COLO668 (cell line): ENCODE results near the gene TBX5.
"Not testable (repeated sequence)": the region's sequence is repeated elsewhere in the genome, so short reads cannot be mapped to it uniquely, and the experiment has no call there.

Experiments used
- DNase-seq: peaks from one replicate; lab custom pipeline; 2025; ENCODE audit not compliant: unreplicated experiment; lab: John Stamatoyannopoulos, UW

TBX5 gene

DNA sequence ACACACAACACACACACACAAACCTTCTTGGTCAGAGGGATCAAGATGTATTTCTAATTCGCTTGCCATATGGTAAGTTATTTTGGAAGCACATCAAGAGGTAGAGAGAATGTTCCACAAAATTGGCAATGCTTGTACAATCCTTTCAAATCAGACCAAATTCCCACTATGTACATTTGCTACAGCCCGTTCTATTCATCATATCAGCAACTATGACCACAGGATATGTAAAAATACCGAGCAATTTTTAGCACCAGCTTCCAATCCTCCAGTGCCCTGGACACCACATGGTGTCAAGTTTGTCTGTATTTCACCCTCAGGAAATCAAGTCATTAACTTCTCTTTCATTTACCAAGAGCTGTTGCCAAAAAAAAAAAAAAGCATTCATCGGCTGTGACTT lies 21.2 kb downstream of the TBX5 start:
- DNase-seq: no peak

DNA sequence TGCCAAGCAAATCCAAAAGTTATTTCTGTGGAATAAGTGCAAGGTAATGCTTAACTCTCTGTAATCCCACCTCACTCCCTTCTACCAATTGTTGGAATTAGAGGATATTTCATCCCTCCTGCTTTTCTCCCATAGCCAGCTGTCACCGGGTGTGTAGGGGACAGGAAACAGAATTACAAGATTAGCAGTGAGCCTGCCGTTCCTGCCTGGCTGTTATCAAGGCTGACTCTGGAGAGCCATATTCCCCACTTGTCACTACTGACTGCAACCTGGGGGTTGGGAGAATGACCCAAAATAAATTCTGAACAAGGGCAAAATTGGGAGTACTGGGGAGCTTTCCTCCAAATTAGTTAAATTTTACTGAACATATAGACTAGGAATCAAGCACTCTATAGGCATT lies 24.8 kb downstream of the TBX5 start:
- no peak for DNase-seq

DNA sequence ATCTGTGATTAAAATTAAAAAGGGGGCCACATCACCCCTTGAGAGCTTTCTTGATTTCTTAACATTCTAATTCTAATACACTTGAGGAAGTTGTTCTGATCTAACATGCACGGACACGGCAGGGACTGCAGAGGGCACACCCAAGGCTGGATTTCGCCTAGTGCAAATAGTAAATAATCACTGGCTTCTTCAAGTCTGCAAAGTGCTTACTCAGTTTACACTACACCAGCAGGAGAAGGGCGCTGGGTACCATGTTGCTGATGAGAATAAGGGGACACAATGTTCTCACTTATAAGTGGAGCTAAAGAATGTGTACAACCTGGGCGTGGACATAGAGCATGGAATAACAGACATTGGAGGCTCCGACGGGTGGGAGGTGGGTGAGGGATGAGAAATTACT lies 34.2 kb downstream of the TBX5 start:
- no peak for DNase-seq

DNA sequence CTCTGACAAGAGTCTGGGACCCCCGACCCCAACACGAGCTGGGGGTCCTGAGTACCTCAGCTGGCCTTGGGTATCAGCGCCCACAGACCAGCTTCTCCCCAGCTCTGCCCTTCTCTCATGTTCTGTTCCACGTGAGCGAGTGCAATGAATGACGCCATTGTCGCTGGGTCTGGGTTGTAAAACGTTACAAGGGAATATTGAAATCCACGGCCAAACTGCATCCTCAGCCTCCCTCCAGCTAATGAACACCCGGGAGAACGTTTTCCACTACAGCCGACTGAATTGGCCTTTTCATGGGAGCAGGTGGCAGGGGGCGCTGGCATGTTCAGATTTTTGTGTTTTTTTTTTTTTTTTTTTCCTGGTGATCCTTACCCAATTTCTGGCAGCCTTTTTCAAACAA lies 34.7 kb downstream of the TBX5 start:
- no peak for DNase-seq

DNA sequence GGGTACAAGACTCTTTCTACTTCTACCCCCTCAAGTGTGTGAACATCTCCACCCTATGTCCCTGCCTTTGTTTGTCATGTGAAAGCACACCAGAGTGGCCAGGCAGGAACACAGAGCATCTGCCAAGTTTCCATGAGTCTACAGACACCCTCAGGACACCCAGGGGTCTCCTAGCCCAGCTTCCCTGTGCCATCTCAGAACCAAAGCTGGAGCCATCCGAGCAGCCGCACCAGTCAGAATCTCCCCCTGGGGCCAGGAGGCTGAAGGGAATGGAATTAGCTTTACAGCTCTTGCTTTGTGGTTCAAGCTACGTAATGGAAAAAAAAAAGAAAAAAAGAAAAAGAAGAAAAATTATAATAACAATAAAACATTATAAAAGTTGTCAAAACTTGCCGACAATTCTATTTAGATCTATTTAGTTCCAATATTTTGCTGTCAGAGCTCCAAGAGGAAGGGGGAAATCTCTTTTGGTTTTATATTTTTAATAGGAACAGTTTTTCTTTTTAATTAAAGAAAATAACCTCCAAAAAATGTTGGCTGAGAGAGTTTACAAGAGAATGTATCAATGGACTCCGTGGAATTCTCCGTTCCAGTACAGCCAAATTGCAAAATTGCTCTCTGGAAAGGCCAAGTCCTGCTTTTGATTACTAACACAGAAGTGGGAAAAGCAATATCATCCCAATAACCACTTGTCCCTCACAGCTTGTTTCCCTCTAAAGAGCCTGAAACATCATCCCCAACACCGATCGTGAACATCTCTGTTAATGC lies 37.1 kb downstream of the TBX5 start:
- DNase-seq: no peak

DNA sequence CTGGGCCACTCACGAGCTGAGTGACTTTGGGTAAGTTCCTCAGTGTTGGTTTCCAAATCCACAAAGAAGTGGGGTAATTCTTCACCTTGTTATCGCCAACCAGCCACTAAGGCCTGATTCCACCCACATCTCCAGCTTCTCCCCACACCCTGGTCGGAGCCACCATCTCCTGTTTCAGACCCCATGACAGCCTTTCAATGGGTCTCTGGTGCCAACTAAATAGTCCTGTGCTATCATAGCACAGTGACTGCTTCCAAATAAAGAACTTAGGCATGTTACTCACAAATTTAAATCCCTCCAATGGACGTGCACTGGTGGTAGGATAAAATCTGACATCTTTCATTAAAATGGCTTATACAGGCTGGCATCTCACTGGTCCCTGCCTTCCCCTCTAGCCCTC lies 44.0 kb downstream of the TBX5 start:
- DNase-seq: no peak

DNA sequence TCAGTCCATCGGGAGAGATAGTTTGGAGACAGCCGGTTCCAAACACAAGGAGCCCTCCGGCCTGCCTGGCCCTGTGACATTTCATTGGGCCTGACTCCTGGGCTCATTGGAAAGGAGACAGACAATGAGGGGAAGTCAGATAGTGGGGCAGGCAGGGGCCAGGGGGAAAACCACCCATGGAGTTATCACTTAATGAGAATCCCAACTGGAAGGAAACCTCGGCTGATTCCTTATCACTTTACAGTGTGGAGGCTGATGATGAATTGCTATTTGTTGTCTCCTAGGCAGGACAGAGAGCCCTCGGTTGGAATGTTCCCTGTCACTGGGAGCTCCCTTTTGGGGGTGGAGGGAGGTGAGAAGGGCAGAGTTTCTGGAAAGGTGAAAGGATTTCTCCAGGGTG lies 44.4 kb downstream of the TBX5 start:
- no peak for DNase-seq

DNA sequence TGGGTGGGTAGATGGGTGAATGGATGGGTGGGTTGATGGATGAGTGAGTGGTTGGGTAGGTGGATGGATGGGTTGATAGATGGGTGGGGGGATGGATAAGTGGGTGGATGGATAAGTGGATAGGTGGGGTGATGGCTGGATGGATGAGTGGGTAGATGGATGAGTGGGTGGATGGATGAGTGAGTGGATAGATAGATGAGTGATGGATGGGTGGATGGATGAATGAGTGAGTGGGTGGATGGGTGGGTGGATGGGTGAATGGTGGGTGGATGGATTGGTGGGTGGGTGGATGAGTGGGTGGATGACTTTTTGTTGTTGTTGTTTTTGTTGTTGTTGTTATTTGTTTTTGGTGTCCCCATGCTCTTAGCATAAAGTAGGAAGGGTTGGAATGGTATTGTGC lies 45.5 kb downstream of the TBX5 start:
- no peak for DNase-seq

DNA sequence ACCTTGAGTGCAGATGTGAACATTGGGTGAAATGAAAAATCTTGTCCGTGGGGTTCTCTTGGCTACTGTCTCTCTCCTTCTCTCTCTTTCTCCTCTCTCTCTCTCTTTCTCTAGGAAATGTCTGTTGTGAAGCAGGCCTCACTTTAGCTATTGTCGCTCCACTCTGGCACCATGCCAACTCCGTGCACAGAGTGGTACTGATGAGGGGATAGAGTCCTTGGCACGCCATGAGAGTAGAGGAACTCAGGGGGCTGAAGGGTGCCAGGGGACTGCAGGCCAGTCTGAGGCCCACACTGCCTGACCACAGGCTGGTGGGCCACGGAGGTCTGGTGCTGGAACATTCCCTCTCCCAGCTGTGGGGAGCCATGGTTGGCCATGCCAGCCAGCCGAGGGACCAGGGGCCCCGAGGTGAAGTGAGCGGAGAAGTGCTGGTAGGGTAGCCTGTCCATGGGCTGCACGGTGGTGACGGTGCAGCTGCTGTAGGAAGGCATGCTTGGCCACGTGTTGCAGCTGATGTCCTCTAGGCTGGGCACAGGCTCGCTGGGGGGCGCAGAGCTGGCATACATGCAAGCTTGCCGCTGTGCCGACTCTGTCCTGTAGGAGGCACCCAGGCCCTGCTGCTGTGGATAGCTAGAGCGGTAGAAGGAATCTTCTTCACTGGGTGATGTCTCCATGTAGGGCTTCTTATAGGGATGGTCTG lies 50.4 kb downstream of the TBX5 start:
- DNase-seq: no peak

DNA sequence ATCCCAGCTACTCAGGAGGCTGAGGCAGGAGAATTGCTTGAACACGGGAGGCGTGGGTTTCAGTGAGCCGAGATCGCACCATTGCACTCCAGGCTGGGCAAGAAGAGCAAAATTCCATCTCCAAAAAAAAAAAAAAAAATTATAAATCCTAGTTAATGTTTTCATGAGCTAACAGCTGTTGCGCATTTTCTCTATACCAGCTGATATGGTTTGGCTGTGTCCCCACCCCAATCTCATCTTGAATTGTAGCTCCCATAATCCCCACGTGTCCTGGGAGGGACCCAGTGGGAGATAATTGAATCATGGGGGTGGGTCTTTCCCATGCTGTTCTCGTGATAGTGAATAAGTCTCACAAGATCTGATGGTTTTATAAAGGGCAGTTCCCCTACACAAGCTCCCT lies 56.7 kb downstream of the TBX5 start:
- DNase-seq: not testable (repeated sequence)

DNA sequence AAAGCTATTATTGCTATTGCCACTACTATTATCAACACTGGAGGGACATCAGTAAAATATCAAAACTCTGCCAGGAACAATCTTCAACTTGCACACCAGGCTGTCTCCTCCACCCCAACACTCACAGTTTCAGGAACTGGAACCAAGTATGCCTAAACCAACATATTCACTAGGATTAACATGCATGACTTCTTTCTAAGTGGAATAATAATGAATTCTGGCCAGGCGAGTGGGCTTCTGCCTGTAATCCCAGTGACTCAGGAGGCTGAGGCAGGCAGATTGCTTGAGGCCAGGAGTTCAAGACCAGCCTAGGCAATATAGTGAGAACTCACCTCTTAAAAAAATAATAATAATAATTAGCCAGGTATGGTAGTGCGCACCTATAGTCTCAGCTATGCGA lies 58.1 kb downstream of the TBX5 start:
- no peak for DNase-seq

DNA sequence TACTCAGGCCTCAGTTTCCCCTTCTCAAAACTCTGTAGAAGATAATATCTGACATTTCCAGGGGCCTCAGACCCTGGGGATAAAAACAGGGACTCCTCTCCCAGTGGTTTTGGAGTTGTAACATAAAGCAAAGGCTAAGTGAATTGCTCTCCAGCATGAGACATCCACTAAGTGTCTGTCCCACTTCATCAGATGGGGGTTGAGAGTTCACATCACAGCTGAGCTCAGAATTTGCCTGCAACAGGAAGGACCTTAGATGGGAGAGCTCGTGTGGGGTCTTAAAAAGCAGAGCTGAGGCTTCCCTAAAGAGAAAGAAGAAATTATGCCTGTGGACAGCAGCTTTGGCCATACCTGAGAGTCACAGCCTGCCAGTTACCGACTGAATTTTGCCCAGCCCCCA lies 61.1 kb downstream of the TBX5 start:
- no peak for DNase-seq

DNA sequence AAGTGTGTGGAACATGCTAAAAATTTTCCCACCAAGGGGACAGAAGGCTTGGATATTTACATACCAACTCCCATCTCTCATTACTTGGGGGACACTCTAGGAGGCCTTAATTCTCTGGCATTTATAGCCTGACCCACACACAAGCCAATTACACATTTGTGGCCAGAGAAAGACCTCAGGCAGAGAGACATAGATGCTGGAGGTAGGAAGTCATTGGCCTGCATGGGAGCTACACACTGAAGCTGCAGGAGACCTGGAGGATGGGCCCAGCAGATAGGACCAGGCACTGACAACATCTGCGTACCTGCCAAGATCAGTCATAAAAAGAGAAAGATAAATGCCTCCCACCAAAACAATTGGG lies 61.7 kb downstream of the TBX5 start:
- DNase-seq: no peak

DNA sequence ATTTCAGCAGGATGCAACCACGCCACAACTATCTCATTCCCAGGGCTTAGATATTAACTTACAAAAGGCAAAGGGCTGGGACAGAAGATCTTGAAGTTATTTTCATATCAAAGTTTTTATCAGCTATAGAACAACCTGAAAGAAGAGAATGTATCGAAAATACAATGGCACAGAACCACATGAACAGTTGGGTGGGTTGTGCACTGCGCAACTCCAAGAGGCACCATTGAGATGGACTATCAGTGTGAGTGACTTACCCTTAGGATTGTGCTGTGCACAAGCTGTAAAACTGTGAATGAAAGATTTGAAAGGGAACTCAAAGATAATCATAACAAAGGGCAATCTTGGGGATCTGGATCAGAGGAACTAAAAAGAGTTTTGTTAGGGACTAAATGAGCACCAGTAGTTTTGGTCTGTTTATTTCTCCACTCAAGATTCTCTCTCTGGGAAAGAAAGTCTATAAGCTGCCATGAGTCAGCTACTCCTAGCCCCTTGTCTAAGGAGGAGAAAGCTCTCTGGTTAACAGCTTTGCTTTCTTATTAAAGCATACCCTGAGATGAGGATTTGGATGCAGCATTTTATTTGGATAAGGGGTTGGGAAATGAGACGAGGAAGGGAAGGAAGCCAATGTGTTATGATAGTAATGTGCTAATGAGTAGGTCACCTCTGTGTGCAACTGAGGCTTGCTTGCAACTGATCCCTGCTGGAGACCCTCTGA lies 62.2 kb downstream of the TBX5 start:
- DNase-seq: no peak

DNA sequence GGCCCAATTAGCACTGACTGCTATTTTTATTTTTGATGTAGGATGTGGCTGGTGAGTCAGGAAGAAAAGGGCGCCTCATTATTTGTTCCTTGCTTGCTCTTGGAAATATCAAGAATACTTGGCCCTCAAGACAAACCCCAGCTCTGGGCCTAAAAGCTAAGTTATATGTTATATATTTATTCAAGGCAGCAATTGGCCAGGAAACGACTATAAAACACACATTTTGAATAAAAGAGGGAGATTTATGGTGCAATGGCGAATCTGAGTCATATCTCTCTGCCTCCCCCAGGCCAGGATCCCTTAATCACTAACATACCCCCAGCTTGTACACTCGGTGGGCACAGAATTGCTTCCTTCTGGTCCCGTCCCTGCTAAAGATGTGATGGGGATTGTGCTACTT lies 63.3 kb downstream of the TBX5 start:
- DNase-seq: no peak

DNA sequence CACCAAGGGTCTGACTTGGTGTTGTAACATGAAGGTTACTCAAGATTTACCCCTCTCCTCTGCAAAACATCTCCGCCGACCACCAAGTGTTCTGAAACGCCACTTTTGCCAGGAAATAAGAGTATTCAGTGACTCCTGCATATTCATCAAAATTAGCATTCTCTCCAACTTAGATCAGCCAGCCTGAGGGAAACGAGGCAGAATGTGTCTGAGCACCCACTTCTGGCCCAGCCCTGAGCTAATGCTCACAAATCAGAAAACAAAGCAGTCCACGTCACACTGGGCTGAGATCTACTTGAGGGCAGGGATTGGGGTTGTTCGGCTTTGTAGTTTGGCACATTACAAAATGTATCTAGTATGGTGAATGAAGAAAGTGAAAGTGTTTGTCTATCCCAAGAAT lies 64.3 kb downstream of the TBX5 start:
- DNase-seq: no peak

DNA sequence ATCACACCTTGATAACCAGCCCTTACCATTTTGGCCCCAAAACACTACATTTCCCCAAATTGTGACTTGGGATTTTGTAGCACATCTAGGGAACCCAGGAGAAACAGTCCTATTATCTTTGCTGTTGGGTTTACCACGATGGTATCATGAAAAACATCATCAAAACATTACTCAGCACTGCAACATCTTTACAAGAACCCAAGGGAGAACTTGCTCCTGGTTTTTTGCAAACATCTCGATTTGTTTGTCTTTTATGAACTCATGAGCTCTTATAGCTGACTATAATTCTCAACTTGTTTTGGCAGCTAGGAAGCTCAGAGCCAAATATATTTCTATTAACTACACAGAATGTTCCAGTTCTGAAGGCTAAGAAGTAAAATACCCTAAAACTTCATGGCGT lies 65.7 kb downstream of the TBX5 start:
- no peak for DNase-seq

DNA sequence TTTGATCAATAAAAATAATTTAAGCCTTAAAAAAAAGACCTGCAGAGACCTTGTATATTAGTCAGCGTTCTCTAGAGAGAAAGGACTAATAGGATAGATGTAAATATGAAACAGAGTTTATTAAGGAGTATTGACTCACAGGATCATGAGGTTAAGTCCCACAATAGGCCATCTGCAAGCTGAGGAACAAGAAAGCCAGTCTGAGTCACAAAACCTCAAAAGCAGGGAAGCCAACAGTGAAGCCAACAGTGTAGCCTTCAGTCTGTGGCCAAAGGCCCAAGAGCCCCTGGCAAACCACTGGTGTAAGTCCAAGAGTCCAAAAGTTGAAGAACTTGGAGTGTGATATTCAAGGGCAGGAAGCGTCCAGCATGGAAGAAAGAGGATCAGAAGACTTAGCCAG lies 66.3 kb downstream of the TBX5 start:
- DNase-seq: no peak

DNA sequence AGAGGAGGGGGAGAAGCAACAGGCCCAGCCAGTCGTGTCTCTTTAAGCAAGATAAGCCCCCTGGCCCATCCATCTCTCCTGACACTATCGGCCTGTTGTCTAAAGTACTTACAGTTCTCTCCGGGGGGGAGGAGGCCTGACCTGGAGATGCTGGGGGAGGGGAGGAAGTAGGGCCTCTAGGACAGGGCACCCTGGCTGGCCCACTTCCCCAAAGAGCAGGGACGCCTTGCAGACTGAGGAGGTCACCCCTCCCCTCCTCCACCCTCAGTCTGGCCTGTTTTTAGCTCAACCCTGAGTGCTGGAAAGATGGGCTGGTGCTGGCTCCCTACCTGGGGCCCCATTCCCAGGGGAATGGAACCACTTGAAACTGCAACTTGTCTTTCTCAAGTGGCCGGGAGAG lies 70.3 kb downstream of the TBX5 start:
- DNase-seq: no peak

DNA sequence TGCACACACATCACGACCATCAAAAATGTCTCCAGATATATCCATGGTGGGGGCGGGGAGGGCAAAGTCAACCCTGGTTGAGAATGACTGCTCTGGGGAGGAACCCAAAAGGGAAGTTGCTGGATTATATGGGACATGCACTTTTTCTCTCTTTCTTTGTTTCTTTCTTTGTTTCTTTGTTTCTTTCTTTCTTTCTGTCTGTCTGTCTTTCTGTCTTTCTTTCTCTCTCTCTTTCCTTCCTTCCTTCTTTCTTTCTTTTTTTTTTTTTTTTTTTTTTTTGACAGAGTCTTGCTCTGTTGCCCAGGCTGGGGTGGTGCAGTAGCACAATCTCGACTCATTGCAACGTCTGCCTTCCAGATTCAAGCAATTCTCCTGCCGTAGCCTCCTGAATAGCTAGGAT lies 71.5 kb downstream of the TBX5 start:
- no peak for DNase-seq

DNA sequence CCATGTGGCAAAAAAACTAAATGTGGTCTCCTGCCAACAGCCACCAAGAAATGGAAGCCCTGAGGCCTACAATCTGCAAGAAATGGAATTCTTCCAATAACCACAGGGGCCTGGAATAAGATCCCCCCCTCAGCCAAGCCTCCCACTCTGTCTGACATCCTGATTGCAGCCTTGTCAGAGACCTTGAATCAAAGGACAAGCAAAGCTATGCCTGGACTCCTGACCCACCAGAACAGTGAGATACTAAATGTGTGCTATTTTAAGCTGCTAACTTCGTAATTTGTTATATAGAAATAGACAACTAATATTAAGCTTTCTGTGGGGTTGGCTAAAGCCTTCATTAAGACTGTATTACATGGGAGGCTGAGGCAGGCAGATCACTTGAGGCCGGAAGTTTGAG lies 77.7 kb downstream of the TBX5 start:
- no peak for DNase-seq

DNA sequence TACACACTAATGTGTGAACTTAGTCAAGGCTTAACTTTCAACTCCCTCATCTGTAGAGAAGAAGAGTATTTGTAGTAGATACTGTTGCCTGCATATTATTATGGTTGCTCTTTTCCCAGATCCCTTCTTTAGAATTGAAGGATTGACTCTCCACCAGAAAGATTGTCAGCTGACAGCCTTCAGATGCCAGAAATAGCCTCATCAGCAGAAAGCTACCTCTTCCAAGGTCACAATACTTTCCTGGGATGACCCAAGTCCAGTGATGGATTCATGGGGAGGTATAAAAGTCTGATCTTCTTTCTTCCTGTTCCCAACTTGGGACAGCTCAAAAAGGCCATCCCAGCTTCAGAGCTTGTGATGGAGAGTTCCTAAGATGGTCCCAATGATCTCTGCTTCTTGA lies 78.2 kb downstream of the TBX5 start:
- no peak for DNase-seq
